ENCODE data around the gene PTGER3. TPM values are rescaled to one million over a fixed set of nuclear protein-coding genes. Genes with fewer than 3 reads are reported as not detected.

PTGER3 gene
- total and polyA plus RNA-seq, 10 of the 15 experiments (the other 5 are each of a cell fraction or from before 2014, with no cell fraction given), result under 0.01 to 0.04 (median 0.02) TPM; not detected in 7

DNA sequence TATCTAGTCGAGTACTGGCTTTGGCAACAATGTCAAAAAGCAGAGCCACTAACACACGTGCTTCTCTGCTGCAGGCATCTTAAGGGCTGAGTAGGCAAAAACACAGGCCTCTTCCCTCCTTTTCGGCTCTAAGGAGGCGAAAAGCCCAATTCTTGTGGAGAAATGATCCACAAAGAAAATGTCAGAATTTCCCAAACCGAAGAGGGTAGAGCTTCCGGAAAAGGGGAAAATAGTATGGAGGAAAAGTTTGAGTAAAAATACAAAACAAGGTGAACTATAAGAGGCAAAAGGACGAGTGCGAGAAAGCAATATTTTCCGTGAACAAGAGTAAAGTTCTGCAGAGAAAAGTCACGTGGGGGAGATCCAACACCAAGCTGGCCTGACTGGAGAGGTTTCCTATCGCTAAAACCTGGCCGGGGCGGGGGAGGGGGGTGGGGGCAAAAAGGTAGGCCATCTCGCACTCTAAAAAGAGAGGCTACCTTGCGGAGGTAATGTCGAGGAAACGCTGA lies 32.7 kb upstream of the PTGER3 start:
- TSS peak; percentile 57 for BruUV-seq (replicated peaks)
- peak; percentile 65 for ATAC-seq

More for the DNA sequence above, 32.7 kb upstream of the PTGER3 start:
- FAIRE-seq (no peak), DNase-seq (ENCODE audit: low read depth, low spot score) (no peak)
- H3K4me2 ChIP-seq (ENCODE audit: control insufficient read depth, insufficient read depth), result peak overlapping the region; percentile 56
- intact Hi-C loops (cut with micrococcal nuclease; ENCODE audit: unreplicated experiment) (loop anchor here (2.0 kb wide), 1 partner anchor 875 kb away; the partner anchor contains the start of gene LRRC40), in situ Hi-C loops (cut with MboI) (loop anchor here (25.0 kb wide), 1 partner anchor 957 kb away; no protein-coding TSS in a partner anchor)
- CTCF ChIA-PET, result interaction anchor here (1.7 kb wide), 2 partner anchors 11 to 17 kb away, joined by 4 to 6 read pairs; no protein-coding TSS in a partner anchor
- peak overlapping the region; percentile 97 for H3K27ac ChIP-seq (ENCODE audit: control insufficient read depth, insufficient read depth)
- RAD21 ChIA-PET (ENCODE audit: unreplicated experiment), result interaction anchor here (1.1 to 1.3 kb wide), 2 partner anchors 11 to 14 kb away, joined by 4 read pairs; no protein-coding TSS in a partner anchor
- no peaks in the 10 kb centered on the region for H3K4me1 ChIP-seq (ENCODE audit: control insufficient read depth, insufficient read depth, low read length)
- H4K20me1 ChIP-seq (ENCODE audit: control insufficient read depth, insufficient read depth), result no peaks in the 10 kb centered on the region
- H3K36me3 ChIP-seq (ENCODE audit: control insufficient read depth in 2 of 2, insufficient read depth in 2 of 2, low read length in 1 of 2), result peaks cover 4 to 12% of the 10 kb centered on the region in 2 experiments; a peak in 3 of 4 replicates
- peak overlapping the region; percentile 100 for H3K4me3 ChIP-seq
- no peaks in the 10 kb centered on the region for H3K27me3 ChIP-seq (replicated peaks in 1 of 2; ENCODE audit: control insufficient read depth in 2 of 2, insufficient read depth in 2 of 2, low read length in 1 of 2)
- H2AFZ ChIP-seq (ENCODE audit: control insufficient read depth, low read depth, low read length), result peak overlapping the region; percentile 92
- peaks cover 47% of the 10 kb centered on the region for H3K79me2 ChIP-seq (ENCODE audit: control insufficient read depth, insufficient read depth, low read length)
- under 1% methylated on average over 13 of the region's 17 CpGs for WGBS (ENCODE audit: insufficient coverage, insufficient replicate concordance, low lambda C conversion rate, missing lambda C conversion rate)
- no peaks in the 10 kb centered on the region for H3K9me3 ChIP-seq (replicated peaks; ENCODE audit: control insufficient read depth, insufficient read depth, low read length)
- POLR2A ChIA-PET, result interaction anchor here (1.2 kb wide), 2 partner anchors 17 to 859 kb away, joined by 3 to 4 read pairs; partner anchors contain the start of gene SRSF11
- H3K9ac ChIP-seq (ENCODE audit: control insufficient read depth, insufficient read depth, low read length), result peak overlapping the region; percentile 99
- TF ChIP-seq ZBED1 (IDR thresholded peaks at IDR 0.05; ENCODE audit: borderline replicate concordance) (no peak), MXI1 (IDR thresholded peaks at IDR 0.05; ENCODE audit: low read depth, low read length) (peak; percentile 48; the same call in 1 of the 2 replicates), KAT2A (conservative IDR thresholded peaks at IDR 0.05; ENCODE audit: control insufficient read depth, low read depth, low read length) (no peak), CREB1 (IDR thresholded peaks at IDR 0.05; ENCODE audit: low read depth) (0 out of 2 replicates have a peak, but pooled peaks have one; percentile 3), RAD51 (IDR thresholded peaks at IDR 0.05) (peak; percentile 30; the same call in 1 of the 2 replicates), NFYA (IDR thresholded peaks at IDR 0.05; ENCODE audit: borderline replicate concordance, low read depth, low read length) (no peak)
- TF ChIP-seq, protein P1, sequence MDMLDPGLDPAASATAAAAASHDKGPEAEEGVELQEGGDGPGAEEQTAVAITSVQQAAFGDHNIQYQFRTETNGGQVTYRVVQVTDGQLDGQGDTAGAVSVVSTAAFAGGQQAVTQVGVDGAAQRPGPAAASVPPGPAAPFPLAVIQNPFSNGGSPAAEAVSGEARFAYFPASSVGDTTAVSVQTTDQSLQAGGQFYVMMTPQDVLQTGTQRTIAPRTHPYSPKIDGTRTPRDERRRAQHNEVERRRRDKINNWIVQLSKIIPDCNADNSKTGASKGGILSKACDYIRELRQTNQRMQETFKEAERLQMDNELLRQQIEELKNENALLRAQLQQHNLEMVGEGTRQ (IDR thresholded peaks at IDR 0.05; ENCODE audit: borderline replicate concordance, low read depth, low read length), result peak; percentile 16; the same call in 1 of the 2 replicates
- TF ChIP-seq, protein P2, sequence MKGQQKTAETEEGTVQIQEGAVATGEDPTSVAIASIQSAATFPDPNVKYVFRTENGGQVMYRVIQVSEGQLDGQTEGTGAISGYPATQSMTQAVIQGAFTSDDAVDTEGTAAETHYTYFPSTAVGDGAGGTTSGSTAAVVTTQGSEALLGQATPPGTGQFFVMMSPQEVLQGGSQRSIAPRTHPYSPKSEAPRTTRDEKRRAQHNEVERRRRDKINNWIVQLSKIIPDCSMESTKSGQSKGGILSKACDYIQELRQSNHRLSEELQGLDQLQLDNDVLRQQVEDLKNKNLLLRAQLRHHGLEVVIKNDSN (IDR thresholded peaks at IDR 0.05; ENCODE audit: borderline replicate concordance, extremely low read length, insufficient read depth, low read depth, low read length), result peak; percentile 34
- SMC1A ChIA-PET (ENCODE audit: uncharacterized antibody, unreplicated experiment), result interaction anchor here (1.1 to 1.2 kb wide), 2 partner anchors 15 to 24 kb away, joined by 3 to 4 read pairs; no protein-coding TSS in a partner anchor

Data from GM12878 (cell line).